Measurements from ENCODE around the gene PLAGL2.
"Not testable (repeated sequence)": the region's sequence is repeated elsewhere in the genome, so short reads cannot be mapped to it uniquely, and the experiment has no call there.

Gene PLAGL2

DNA sequence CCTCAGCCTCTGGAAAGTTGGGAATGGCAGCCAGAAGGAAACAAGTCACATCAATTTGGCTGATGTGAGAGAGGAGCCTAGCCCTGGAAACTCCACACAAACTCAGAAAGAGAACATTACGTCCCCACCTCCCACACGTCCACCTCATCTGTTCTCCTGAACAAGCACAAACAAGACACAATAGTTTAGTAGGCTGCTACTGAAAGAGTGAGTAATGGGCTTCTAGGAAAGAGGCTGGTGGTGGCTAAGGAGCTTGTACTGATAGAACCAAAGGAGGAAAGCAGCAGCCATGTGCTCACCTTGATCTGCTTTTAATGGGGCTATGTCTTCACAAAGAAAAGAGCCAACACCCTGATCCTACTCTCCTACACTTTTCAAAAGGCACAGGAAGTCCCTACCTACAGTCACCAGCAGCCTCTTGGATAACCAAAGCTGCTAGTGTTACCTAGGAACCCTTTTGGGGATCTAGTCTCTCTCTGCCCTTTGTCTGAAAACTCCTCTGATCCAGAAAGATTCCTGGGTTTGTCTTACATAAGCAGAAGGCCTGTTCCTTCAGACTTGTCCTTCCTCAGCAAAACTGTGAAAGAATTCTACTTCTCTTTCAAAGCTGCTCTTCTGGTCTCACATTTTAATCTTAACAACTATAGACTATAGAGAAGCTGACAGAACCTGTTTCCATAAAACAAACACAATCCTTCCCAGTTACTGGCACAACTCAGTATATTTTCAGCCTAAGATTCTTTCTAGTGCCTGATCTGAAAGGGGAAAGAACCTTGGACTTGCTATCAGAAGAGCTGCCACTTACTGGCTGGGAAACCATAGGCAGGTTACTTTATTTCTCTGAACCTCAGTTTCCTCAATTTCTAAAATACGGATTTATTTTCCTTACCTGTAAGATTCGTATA, 3.1 kb downstream of the PLAGL2 start:
- DNase-seq, result peak in 2 of 51 donors; percentile 33 to 57

DNA sequence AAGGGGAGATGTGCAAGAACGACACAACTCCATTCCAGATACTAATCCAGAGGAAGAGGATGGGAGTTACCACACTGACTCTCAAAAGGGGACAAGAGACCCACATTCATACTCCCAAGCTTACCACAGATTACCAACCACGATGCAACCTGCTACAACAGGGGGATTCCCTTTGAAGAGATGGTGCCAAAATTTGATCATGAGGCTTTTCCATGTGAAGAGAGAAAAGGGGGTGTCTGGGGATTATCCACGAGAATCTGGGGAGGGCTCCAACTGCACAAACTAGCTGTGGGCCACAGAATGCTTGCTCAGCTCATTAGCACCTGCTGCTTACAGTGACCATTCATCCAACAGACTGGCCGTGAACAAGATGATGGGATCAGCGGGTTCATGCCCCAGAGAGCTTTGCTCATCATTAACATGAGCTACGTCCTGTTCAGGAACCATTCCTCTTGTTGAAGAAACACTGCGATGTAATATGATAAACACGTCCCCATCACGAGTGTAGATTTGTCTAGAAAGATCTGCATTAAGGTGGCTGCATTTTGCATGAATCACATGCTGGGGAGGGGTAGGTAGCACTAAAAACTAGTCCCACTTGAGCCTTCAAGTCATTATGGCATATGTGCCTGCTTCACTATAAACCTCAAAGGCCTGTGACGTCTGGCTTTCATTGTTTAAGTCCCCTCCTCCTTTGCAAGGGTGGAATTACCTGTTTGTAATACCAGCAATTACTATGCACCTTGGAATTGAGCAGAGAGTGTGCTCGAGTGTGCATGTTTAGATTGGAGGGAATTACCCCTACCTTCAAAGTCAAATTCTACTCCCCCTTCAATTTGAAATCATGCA, 4.0 kb downstream of the PLAGL2 start:
- DNase-seq, result no peak

DNA sequence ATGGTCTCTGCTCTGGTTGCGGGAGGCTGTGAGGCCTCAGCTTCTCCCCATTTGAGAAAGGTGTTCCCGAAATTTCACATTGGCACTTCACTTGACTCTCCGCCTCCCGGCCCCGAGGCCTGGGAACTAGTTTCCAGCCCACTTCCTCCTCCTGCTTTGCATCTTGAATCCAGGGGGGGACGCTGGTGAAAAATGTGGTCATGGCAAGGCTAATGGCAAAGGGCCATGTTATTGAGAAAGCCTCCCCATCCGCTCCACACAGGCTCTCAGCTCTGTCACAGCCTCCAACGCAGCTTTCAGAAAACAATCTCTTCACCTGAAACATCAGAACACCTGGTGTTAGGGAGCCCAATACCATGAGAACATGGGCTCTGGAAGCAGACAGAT, 5.6 kb downstream of the PLAGL2 start:
- DNase-seq, result no peak

DNA sequence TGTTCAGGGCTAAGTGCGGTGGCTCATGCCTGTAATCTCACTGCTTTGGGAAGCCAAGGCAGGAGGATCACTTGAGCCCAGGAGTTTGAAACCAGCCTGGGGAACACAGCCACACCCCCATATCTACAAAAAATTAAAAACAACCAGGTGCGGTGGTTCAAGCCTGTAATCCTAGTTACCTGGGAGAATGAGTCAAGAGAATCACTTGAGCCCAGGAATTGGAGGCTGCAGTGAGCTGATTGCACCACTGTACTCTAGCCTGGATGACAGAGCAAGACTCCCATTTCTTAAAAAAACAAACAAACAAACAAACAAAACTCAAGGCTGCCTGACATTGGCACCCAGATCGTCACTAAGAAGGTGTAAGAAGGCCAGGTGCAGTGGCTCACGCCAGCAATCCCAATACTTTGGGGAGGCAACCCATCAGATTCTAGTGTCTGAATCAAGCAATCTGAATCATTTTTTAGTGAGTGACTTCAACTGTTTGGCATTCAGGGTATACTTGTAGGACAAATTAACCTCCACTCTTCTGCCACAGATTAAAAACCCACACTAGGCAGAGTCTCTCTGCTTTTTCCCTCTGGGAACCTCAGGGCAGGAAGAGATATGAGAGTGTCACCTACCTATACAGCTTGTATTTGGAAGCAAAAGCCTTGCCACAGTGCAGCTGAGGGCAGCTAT, 6.1 kb downstream of the PLAGL2 start:
- no peak for DNase-seq

DNA sequence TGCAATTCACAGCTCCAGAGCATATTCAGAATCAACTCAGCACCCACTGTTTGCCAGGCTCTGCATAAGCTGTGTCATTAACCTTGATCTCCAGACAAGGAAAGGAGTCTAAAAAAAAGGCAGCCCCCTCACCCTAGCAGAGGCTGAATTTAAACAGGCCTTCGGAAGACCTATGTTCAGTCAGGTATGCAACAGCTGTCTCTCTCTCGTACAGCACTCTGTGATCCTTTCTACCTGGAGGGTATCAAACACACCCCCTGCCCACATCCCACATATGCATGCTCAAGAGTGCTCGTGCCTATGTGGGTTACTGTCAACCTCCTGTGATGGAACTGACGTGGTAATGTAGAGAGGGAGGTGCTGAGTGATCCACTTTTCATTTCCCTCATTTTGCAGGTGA, 8.5 kb downstream of the PLAGL2 start:
- DNase-seq, result no peak

DNA sequence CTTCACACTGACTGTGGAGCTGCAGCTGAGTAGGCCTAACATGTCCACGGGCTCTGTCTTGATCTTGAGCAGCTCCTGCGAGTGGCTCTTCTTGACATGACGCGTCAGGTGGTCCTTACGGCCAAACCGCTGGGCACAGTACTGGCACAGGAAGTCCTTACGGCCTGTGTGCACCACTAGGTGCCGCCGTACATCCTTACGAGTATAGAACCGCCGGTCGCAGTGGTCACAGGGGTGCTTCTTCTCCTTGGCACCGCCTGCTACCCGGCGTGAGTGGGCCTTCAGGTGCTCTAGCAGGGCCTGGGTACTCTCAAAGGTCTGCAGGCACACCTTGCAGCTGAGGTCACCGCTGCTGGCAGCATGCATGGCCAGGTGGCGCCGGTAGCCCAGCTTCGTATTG, 10.4 kb downstream of the PLAGL2 start:
- DNase-seq, result not testable (repeated sequence)

DNA sequence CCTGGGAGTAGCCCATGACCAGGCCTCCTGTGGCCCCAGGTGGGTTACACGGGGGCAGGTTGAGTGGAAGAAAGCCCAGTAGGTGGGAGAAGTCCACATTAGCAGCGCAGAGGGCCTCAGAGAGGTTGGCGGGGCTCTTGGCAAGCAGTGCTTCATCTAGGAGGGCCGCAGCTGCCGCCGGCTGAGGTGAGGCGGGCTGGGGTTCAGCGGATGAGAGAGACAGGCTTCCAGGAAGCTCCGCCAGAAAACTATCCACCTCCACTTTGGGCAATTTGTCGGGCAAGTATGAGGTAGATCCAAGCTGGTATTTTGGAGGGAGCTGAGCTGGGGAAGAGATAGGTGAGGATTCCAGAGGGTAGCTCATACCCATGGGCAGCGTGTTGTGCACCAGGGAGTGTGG, 10.9 kb downstream of the PLAGL2 start:
- DNase-seq, result not testable (repeated sequence)

DNA sequence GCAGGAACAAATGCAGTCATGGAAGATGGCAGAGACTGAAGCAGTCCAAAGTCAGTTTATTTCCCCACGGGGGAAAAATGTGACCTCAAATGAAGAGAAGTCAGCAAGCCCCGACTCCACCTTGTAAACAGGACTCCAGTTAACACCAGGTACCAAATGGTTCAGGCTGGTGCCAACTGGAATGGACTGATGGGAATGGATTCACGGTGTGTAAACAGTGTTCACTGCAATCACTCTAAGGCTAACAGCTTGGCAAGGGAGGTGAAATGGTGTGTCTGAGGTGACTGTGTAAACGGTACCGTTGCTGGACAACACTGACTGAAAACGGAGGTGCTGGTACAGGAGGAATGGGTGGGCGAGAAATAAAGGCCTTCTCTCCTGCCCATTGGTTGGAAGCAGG, 12.0 kb downstream of the PLAGL2 start:
- DNase-seq, result no peak

DNA sequence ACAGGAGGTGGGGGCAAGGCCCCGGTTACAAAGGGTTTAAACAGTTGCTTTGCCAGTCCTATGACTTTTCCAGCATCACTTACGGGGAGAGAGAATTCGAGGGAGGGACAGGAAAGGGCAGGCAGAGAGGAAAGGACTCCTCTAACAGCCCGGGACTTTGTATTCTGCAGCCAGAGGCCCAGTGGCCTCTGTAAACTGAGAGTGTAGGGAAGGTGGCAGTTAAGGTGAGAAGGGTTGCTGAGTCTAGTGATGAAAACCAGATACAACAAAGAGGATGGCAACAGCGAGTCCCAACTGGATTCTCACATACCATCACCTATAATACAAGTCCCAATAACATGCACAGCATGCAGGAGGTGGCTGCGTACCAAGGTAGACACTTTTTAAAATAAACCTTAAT, 13.5 kb downstream of the PLAGL2 start:
- DNase-seq, result no peak

DNA sequence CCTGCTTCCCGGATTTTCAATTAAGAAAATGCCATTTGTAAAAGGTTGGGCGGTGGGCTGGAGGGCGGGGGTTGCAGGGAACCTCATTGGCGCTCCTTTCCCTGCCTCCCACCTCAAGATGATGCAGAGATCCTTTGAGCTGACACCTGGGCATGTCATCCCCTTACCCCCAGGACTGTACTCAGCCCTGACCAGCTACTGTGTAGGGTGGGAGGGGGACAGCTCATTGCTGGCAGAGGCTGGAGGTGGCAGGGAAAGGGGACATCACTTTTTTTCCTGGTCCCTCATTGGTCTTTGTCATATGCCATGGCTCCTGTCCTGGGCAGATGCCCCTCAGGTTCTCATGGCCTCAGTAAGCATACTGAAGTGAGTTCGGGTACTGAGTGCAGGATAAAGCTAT, 14.2 kb downstream of the PLAGL2 start:
- not testable (repeated sequence) for DNase-seq

DNA sequence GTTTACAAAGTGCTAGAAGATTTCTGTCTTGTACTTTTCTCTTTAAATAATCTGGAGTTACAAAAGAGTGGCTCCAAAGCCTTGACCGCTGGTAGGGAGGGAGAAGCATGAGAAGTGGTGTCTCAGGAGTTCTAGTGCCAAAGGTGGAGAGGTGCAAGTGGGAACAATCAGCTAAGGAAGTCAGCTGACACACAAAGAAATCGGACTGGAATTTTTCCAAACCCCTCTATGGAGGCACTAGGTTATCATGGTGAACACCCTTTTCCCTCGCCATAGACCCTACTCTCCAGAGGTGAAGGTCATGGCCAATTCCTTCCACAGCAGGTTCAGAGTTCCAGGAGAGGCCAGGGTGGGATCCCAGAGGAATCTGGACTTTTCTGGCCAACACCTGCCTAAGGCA, 14.8 kb downstream of the PLAGL2 start:
- no peak for DNase-seq

DNA sequence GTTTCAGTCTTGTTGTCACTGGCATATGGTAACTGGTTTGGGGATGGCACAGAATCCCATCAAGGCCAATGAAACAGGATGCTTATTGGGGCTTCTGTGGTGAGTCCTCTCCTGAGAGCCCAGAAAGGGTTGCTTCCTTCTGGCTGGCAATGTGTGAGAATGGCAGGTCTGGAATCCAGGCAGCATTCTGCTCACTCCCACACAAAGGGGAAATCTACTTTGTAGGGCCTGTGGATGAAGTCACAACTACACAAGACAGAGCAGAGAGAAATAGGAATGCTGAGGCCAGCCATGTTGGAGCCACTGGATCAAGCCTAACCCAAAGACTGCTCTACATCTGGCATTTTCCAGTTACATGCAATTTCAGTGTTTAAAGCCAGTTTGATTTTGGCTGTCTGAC, 15.7 kb downstream of the PLAGL2 start:
- DNase-seq, result no peak

DNA sequence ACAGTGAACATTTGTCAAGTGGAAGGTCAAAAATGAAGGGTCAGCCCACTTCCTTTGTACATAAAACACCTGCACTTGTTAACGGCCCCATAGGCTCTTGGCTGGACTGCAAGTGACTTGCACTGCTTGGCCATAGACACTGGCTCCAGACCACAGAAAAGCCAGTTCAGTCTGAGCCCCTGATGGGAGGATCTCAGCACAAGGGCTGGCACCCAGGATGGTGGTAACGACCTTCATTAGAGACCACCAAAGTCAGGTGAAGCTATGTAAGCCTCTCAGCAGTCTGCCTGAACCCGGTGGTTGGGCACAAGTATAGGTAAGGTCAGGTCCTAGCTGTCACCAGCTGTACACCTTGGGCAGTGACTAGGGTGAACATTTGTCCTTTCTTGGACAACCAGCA, 16.1 kb downstream of the PLAGL2 start:
- no peak for DNase-seq

DNA sequence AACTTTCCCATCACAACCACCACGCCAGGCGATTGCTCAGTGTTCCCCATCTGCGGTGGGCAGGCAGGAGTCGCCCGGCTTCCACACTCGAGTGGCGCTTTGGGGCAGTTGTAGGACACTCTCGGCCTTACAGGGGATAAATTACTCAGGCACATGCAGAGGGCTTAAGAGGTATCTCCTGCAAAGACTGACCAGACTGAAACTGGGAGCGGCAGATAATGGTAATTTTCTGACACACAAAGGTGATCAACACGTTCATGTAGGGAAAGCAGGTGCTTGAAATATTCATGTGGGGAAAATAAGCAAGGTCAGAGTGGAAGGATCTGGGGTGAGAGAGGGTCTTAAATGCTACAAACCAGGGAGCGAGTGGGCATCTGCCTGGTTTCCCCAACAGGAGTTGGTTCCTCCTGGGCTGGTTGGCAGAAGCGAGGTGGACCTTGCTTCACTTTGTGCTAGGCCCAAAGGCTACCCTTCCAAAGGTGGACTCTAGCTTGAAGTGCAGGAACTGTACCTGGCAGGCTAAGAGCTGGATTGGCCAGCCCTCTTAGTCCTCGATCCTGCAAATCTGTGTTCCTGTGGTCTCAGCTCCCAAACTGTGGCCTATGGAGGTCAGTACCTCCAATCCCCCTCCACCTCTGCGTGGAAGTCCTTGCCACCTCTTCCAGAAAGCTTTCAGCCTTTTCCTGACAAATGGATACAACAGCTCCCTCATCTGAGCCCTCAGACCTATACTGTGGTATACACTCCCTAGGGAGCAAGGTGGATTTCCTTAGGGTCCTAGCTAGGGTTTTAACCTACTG, 16.7 kb downstream of the PLAGL2 start:
- DNase-seq, result peak in 1 of 51 donors; percentile 19

DNA sequence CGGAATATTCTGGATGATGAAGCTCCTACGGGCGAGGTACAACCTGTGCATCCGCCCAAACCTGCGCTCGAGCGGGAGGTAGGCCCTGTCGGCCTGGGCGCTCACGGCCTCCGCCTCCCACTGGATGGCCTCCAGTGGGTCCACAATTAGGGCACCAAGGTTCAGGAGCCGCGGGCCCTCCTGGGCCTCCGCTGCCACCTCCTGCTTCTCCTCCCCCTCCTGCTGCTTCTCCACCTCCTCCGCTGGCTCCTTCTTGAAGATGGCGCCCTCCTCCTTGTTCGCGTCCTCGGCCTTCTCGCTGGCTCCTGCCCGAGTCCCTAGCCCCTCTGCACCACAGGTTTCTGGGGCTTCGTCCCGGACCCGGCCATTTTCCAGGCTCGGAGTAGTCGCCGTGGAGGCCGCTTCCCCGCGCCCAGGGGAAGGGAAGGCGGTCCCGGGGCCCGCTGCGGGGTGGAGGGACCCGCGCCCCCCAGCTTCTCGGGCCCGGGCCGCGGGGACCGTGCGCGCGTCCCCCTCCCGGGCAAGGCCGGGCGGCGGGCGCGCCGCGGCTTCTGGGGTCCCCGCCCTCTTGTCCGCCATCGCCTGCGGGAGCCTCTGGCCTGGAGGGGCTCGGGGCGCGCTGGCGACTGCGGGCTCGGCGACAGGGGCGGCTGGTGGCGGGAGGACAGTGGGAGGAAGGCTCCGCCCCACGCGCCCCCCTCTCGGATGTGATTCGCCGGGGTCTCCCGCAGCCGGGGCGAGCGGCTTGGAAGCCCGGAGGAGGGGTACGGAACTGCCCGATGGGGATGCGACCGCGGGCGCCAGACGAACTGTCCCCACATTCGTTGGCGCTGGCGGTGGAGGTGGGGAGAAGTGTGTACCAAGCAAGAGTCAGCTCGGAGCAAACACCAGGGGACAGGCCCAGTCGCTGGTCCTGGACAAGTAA, 17.6 kb downstream of the PLAGL2 start:
- peak in 43 of 51 donors; percentile 9 to 70 (median 41) for DNase-seq

DNA sequence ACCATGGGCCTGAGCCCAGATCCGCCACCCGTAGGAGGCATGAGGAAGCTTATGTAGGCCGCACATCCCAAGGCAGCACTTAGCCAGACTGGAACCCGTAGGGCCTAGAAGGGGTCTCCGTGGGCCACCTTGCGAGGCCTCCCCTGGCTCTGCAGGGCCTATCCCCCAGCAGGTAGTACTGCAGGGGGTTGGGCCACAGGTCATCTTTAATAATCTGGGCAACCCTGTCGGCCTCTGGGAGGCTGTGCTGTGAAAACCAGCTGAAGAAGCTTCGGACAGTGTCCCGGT, 18.5 kb downstream of the PLAGL2 start:
- no peak for DNase-seq

DNA sequence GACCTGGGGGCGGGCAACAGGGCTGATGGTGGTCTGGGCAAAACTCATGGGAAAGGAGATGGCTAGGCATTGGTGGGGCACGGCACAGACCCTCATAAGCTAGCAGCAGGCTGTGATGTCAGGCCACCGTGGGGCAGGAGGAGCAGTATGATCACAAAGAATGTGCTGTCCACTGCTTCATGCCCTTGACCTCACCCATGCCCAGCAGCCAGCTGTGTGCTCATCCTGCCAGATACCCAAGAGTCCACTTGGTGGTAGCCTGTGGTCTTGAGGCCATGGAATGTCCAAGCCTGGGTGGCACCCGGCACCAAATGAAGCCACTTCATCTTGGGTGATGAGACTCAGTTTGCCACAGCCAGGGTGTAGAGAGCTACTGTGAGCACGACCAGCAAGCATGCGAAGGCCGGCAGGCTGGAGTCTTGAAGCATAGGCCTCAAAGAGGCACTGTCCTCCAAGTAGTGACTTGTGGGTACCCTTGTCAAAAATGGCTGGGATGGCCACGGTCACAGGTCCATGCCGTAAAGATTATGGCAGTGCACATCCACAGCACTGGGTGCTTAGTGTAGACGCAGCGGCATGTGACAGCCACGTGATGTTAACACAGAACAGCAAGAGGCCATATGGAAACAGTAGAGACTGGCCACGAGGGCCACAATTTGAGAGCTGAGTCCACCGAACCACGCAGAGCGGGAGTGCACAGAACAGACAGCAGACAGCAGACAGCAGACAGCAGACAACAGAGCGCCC, 19.0 kb downstream of the PLAGL2 start:
- DNase-seq, result no peak

DNA sequence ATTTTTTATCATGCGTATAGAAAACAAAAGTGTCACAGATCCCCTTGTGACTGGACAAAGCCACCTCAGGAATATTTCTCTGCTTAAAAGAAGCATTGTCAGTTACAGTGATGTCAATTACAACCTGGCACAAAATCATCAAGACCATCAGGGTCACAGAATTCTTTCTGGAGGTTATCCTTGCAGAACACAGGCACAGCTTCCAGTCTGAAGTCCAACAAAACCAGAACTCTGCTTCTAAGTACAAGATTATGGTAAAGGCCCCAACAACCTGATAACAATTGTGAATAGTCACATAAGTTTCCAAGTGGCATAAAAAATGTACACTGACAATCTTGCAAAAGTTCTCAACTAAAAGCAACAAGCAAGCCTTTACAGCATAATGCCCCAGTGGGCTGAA, 21.0 kb downstream of the PLAGL2 start:
- no peak for DNase-seq

DNA sequence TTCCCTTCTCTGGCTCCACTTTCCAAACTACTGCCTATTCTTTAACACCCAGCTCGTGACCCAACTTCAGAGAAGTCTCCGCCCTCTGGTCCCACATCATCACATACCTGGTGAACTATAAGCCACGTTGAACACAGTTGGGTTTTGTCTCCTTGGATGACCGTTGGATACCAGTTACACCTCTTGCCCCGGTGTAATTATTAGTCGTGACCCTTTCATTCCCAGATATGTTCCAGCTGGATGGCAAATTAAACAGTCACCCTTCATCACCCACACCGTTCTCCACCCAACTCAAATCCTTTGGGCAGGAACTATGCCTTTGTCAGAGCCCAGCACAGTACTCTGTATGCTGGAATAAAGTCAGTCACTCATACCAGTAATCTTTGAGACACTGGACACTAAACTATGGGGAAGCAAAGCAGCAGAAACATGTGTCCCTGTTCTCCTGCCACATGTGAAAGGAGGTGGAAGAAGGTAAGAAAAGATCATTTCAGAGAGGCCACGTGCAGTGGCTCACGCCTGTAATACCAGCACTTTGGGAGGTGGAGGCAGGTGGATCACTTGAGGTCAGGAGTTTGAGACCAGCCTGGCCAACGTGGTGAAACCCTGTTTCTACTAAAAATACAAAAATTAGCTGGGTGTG, 22.5 kb downstream of the PLAGL2 start:
- no peak for DNase-seq

All from hypothalamus (tissue), 51 donors.